ENCODE data around the gene KIF16B.

GRCh38 chr20:16580620-16581019, 7.4 kb upstream of the KIF16B start:
- TF ChIP-seq PPARA (CRISPR knock-in tag; IDR thresholded peaks at IDR 0.05; ENCODE audit: borderline replicate concordance) (no peak), ZFP30 (CRISPR knock-in tag; IDR thresholded peaks at IDR 0.05) (no peak), CREB5 (CRISPR knock-in tag; IDR thresholded peaks at IDR 0.05; ENCODE audit: low read depth) (no peak), CSDC2 (CRISPR knock-in tag; IDR thresholded peaks at IDR 0.05) (no peak), RARB (CRISPR knock-in tag; IDR thresholded peaks at IDR 0.05) (no peak), OSR1 (CRISPR knock-in tag; IDR thresholded peaks at IDR 0.05) (no peak), ZC3H10 (CRISPR knock-in tag; IDR thresholded peaks at IDR 0.05) (no peak), ESRRG (CRISPR knock-in tag; IDR thresholded peaks at IDR 0.05) (no peak), PATZ1 (CRISPR knock-in tag; IDR thresholded peaks at IDR 0.05; ENCODE audit: borderline replicate concordance) (no peak), TSHZ2 (CRISPR knock-in tag; IDR thresholded peaks at IDR 0.05) (no peak), TOX (CRISPR knock-in tag; IDR thresholded peaks at IDR 0.05; ENCODE audit: borderline replicate concordance) (no peak), SNAI2 (CRISPR knock-in tag; IDR thresholded peaks at IDR 0.05) (no peak), ZFP3 (CRISPR knock-in tag; IDR thresholded peaks at IDR 0.05) (no peak), ZNF70 (CRISPR knock-in tag; IDR thresholded peaks at IDR 0.05) (no peak)

All from SK-N-SH treated with all-trans-retinoic acid at 6 μM for 48 hours (cell line).